Neural crest cell (in vitro differentiated cells): ENCODE measurements around the gene DIS3L2. TPM values are rescaled to one million over a fixed set of nuclear protein-coding genes. Genes with fewer than 3 reads are reported as not detected.

Experiments
- DNase-seq: peaks from one replicate; pipeline ENCODE4 v3.0.0; 2021; ENCODE audit warnings: low read depth, mixed read lengths, low spot score
- H3K27ac Mint-ChIP-seq: one replicate; pipeline ENCODE4 v1.8.0; 2021; ENCODE audit warnings: mild to moderate bottlenecking, mixed read lengths; ENCODE audit not compliant: unreplicated experiment
- H3K27me3 Mint-ChIP-seq: 2 replicates; pipeline ENCODE4 v1.8.0; 2021; ENCODE audit warnings: low read depth, mild to moderate bottlenecking, mixed read lengths
- H3K36me3 Mint-ChIP-seq: 2 replicates; pipeline ENCODE4 v1.8.0; 2021; ENCODE audit warnings: low read depth, mild to moderate bottlenecking, mixed read lengths
- H3K4me1 Mint-ChIP-seq: 2 replicates; pipeline ENCODE4 v1.8.0; 2021; ENCODE audit warnings: mixed read lengths
- H3K4me3 Mint-ChIP-seq: one replicate; pipeline ENCODE4 v1.8.0; 2021; ENCODE audit warnings: mild to moderate bottlenecking, mixed read lengths
- H3K9me3 Mint-ChIP-seq: 2 replicates; pipeline ENCODE4 v1.8.0; 2021; ENCODE audit warnings: mixed read lengths
- CTCF ChIP-seq: fragments of 200-600 bp; sonication (generic); conservative IDR thresholded peaks from 2 replicates; pipeline ENCODE4 v1.5.0; 2021; ENCODE audit warnings: antibody characterized with exemption, mild to moderate bottlenecking
- total RNA-seq: library from RNA; stranded (reverse); gene quantifications from 2 replicates; pipeline ENCODE4 v1.2.1, GENCODE V29; 2021

The DIS3L2 gene
- total RNA-seq, 1 donor from 2014 or later: 51.9 TPM

DNA sequence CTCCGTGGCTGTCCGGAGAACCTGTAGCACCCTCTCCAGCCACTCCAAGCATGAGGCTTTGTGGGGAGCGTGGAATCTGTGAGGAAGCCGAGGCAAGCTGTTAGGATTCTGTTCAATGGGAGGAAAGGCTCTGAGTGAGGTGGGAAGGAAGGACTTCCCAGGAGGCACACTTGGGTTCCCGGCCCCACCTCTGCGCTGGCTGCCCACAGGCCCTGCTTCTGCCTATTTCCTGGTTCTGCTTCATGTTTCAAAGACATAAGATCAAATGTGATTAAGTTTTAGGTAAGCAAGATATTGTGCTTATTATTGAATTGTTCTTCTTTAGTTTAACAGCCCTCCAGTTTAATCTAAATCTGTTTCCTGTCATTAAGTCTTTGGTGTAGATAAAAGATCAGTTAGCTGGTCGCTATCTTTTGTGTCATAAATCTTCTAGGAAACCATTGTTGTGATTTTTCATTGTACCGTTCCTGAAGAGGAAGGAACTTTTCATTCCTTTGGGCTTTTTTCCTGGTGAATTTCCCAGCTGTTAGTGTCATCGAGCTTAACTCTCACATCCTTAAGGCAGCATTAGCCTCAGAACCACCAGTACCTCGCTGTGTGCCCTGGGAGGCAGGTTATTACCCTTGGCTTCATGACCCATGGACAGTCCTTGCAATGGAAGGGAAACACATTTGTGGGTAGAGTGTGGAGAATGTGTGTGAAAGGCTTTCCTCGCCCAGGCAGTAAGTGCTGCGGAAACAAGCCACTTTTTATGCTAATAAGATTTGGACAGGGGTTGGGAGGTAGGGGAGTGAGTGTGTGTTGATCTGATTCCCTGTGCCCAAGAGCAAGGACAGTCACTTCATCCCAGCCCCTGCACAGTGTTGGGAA is 355.2 kb downstream of the DIS3L2 start:
- H3K36me3 Mint-ChIP-seq: peaks cover 18% of the 10 kb centered on the region
- peak overlapping the region; percentile 78 for H3K27ac Mint-ChIP-seq
- TF ChIP-seq CTCF: no peak
- H3K9me3 Mint-ChIP-seq: peaks cover 6% of the 10 kb centered on the region
- peaks cover 15% of the 10 kb centered on the region for H3K4me1 Mint-ChIP-seq
- H3K27me3 Mint-ChIP-seq: no peaks in the 10 kb centered on the region
- H3K4me3 Mint-ChIP-seq: no peak overlapping the region
- no peak for DNase-seq

GRCh38 chr2:232318169-232318855 is 356.8 kb downstream of the DIS3L2 start:
- Mint-ChIP-seq H3K4me3 (no peak overlapping the region), H3K27ac (no peak overlapping the region), H3K4me1 (peaks cover 20% of the 10 kb centered on the region), H3K27me3 (no peaks in the 10 kb centered on the region), H3K9me3 (peaks cover 3% of the 10 kb centered on the region), H3K36me3 (peaks cover 13% of the 10 kb centered on the region)
- TF ChIP-seq CTCF: no peak
- DNase-seq: no peak

- no peak overlapping the region for H3K4me3 Mint-ChIP-seq
- H3K36me3 Mint-ChIP-seq: peaks cover 7% of the 10 kb centered on the region
- H3K27me3 Mint-ChIP-seq: no peaks in the 10 kb centered on the region
- no peaks in the 10 kb centered on the region for H3K9me3 Mint-ChIP-seq
- H3K4me1 Mint-ChIP-seq: peaks cover 20% of the 10 kb centered on the region
- peak overlapping the region; percentile 27 for H3K27ac Mint-ChIP-seq
- no peak for DNase-seq
- no peak for TF ChIP-seq CTCF
These were observed 357.7 kb downstream of the DIS3L2 start for GRCh38 chr2:232319067-232319802.

- DNase-seq: no peak
- Mint-ChIP-seq H3K4me1 (peaks cover 20% of the 10 kb centered on the region), H3K4me3 (no peak overlapping the region), H3K9me3 (no peaks in the 10 kb centered on the region), H3K27me3 (no peaks in the 10 kb centered on the region), H3K27ac (peak overlapping the region; percentile 78), H3K36me3 (no peaks in the 10 kb centered on the region)
- no peak for TF ChIP-seq CTCF
These were observed 358.4 kb downstream of the DIS3L2 start for GRCh38 chr2:232319803-232320442.

- TF ChIP-seq CTCF: no peak
- Mint-ChIP-seq H3K9me3 (no peaks in the 10 kb centered on the region), H3K4me3 (no peak overlapping the region), H3K27ac (no peak overlapping the region), H3K4me1 (peaks cover 20% of the 10 kb centered on the region), H3K27me3 (no peaks in the 10 kb centered on the region), H3K36me3 (no peaks in the 10 kb centered on the region)
- no peak for DNase-seq
These were observed 358.9 kb downstream of the DIS3L2 start for GRCh38 chr2:232320443-232320803.
